Measurements from ENCODE around the gene CRNKL1.

- TF ChIP-seq GATA2 (IDR thresholded peaks at IDR 0.05; ENCODE audit: low read depth, low read length) = no peak
- no peak for TF ChIP-seq GATA3 (IDR thresholded peaks at IDR 0.05; ENCODE audit: low read depth, low read length)
Observed at GRCh38 chr20:20063941-20064702, 11.9 kb upstream of the CRNKL1 start.
